NCI-H1417 treated with DMSO at 0.1 percent for 48 hours (cell line): ENCODE data around the gene CYP2D6.
"Not testable (repeated sequence)": the region's sequence is repeated elsewhere in the genome, so short reads cannot be mapped to it uniquely, and the experiment has no call there.

Experiments
- DNase-seq: peaks from one replicate; lab custom pipeline; 2025; lab: John Stamatoyannopoulos, UW

The CYP2D6 gene

DNA sequence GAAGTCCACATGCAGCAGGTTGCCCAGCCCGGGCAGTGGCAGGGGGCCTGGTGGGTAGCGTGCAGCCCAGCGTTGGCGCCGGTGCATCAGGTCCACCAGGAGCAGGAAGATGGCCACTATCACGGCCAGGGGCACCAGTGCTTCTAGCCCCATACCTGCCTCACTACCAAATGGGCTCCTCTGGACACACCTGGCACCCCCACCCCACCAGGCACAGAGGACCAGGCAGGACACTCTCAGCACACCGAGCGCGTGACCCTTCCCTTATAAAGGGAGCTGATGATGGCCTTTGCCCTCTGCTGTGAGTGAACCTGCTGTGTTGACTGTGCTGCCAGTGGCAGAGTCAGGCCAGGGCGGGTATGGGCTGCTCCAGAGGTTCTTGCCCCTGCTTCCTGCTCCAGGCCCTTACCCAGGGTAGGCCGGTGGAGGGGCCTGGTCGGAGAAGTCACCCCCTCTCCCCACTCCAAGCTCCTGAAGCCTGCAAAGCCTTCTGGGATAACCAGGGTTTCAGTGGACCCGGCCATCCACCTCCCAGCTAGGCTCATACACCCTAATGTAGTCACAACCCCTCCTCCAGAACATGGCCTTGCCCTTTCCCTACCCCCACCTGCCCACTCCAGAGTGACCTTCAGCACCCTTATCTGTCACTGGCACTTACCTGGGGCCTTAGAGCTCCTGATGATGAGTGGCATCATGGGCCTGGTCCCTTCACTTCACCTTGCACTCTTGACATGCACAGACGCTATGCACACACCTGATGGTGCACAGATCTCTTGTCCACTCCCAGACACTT is at the start of gene CYP2D6:
Gene CYP2D6, minus strand, starts transcription at position 172 of the 793 bp plus-strand sequence. Its CDS starts 19 bp downstream, at position 153.
- DNase-seq = not testable (repeated sequence)

DNA sequence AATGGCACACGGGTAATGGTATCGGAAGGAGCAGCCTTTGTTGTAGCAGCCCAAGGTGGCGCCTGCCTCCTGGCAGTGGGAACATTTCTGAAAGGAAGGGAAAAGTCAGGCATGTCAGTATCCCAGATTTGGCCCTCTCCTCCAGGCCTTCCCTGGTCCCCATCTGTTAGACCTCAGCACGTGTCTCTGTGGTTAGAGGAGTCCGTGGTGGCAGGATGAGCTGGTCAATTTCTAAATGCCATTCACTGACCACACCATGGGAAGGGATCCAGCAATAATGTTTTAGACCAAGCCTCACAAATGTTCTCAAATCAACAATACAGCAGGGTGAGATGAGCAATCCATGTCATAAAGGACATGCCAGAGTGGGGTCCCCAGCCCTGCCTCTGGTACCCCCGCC is 49.0 kb upstream of the CYP2D6 start:
- DNase-seq = no peak

DNA sequence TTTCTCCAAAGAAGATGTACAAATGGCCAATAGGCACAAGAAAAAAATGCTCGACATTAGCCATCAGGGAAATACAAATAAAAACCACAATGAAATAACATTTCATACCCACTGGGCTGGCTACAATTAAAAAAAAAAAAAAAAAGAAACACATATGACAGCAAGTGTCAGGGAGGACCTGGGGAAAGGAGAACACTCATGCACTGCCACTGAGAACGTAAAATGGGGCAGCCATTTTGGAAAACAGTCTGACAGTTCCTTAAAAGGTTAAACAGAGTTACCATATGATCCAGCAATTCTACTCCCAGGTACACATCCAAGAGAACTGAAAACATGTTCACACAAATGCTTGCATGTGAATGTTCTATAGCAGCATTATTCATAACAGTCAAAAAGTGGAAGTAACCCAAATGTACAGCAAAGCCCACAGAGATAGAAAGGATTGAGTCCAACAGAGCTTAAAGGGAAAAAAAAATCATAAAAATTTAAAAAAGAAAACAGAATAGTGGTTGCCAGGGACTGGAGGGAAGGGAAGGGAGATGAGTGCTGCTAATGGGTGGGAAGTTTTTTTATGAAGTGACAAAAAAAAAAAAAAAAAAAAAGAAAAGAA is 48.4 kb upstream of the CYP2D6 start:
- no peak for DNase-seq

DNA sequence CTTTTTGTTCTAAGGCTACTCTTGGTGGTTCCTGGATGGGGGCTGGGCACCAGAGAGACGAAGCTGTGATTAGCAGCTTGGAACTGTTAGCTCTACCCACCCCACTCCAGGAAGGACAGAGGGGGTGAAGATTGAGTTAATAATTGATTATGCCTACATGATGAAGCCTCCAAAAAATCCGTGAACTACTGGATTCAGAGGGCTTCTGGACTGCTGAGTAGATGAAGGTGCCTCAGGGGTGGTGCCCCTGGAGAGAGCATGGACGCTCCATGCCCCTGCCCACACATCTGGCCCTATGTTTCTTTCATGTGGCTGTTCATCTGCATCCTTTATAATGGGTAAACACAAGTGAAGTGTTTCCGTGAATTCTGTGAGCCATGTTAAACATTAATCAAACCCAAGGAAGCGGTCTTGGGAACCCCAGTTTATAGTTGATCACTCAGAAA is 47.3 kb upstream of the CYP2D6 start:
- DNase-seq = no peak

DNA sequence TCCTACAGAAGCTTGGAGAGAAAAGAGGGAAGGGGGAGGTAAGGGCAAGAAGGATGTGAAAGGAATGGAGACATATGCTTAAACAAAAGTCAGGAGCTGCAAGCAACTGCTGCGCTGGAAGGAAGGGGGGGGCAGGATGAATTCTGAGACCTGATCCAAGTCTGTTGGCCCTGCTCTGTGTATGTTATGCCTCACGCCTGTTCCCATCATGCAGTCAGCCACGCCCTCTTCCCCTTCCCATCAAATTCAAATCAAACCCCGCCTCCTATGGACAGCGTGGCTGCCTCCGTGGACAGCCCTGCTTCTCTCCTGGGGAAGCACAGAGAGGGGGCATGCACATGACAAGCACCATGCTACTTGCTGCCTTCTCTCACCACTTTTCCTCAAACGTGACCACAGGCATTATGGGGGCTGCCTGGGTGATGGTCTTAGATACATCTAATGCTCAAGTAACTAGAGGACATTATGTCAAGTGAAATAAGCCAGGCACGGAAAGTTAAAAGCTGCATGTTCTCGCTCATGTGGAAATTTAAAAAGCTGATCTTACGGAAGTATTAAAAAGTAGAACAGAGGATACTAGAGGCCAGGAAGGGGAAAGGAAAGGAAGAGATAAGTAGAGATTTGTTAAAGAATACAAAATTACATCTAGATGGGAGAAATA is 45.8 kb upstream of the CYP2D6 start:
- DNase-seq = no peak

DNA sequence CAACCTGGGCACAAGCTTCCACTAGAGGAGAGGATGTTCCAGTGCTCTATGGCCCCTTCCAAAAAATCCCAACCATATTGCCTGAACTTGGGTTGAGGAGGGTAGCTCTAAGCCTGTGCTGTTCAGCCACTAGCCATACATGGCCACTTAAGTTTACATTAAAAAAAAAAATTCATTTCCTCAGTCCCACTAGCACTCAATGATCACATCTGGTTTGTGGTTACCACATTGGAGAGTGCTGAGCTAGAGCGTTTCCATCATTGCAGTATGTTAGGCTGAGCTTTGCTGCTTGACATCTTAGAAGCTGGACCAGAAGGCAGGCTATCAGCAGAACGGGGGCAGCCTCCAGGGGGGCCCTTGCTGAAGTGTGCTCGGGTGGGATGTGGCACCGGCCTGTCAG is 43.5 kb upstream of the CYP2D6 start:
- DNase-seq = no peak

DNA sequence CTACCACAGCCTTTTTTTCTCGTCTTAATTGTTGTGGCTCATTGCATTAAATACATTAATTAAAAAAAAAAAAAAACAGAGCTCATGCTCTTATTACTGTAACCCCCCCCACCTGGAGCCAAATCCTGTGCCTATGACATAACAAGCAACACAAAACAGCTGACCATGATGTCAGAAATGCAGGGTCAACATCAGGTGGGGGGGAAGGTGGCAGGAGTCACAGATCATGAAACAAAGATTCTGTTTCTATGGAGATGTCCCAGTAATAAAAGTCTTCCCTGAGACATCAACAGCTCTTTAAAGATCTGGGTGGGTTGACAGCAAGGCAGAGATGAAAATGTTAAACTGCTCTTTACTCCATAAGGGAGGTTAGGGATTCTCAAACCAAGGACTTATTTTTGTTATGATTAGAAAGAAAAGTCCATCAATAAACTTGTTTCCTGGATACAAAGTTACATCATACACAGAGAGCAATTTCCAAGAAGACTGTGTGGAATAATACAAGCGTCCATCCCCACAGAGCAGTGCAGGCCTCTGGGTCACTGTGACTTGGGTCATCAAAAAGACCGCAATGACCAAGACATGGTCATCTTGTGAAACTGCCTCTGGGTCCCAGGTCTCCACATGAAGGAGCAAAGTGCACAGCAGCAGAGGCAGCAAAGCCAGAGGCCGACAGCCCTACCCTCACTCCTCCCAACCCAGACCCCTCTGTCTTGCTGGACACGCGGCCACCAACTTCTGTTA is 42.7 kb upstream of the CYP2D6 start:
- no peak for DNase-seq

DNA sequence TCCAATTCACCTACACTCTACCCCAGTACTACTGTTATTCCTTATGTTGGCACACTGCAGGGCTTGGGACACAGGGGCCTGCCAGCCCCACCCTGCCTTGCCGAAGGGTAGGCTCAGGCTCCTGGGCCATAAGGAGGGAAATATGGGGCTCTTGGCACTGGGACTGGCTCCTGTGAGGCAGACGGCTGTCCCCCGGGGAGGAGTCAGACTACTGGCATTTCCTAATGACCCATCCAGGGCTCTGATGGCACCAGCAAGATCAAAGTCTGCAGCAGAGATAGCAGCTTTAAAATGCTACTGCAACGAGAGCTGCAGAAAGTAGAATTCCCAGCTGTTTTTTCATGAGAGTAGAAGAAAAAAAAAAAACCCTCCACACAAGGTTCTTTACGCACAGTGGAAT is 42.2 kb upstream of the CYP2D6 start:
- DNase-seq = no peak

DNA sequence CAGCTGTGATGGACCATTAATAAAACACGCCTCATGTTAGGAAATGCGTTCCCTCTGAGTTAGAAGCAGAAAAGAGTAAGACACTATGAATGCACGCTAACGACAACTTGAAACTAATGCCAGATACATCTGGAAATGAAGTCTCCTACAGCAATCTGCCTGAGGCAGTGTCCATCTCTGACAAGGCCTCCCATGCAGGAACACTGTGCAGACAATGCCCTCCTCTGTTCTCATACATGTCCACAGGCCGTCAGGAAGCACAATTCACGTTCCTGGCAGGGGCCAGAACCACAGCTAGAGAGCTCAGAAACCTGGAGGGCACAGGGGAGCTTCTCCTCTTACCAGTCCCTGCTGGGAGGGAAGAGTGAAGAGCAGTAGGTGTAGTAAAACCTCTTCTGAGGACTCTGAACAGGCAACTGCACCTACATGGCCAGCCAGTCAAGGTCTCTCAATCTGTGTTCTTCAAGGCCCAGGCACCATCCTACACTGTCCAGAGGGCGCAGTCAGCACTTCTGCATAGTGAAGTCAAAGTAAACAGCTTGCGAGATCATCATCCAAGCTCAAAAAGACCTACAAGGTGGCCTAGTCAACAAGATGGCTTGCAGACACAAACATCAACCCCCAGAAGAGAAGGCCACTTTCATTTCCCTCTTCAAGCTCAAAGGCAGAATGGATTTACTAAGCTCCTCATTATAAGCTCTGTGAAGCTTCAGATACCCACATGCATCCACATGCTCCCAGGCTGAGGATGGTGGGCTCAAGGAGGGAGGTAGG is 41.5 kb upstream of the CYP2D6 start:
- no peak for DNase-seq

DNA sequence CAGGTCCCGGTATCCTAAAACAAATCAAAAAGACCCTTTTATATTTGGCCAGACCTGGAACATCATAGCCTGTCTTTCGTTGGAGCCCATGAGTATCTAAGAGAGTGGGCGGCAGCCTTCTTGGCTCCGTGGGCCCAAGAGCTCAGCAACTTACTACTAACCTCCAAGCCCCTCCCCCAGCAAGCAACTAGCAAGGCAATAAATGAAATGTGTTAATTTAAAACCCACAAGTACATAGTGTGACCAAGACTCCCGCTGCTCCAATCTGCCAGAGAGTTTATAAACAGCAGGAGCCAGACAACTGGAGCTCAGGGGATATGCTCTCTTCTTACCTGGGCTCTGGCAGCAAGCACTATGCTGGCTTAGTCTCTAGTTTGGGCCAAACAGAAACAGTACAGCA is 40.8 kb upstream of the CYP2D6 start:
- no peak for DNase-seq

DNA sequence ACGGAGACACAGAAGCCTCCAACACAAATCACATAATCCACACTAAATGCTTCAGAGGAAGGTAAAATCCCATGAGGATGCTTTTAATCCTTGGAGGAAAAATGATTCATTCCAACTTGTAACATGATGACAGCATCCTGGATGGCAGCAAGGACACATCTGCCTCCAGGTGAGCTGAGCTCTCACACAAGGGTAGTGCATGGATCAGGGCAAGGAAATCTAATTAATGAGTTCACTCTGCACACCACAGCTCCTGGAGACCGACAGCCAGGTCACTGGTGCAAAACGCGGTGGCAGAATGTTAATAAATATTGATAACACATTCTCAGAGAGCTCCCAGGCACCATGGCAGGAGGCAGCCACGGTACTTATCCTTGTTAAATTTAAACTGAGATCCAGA is 40.3 kb upstream of the CYP2D6 start:
- DNase-seq = no peak

DNA sequence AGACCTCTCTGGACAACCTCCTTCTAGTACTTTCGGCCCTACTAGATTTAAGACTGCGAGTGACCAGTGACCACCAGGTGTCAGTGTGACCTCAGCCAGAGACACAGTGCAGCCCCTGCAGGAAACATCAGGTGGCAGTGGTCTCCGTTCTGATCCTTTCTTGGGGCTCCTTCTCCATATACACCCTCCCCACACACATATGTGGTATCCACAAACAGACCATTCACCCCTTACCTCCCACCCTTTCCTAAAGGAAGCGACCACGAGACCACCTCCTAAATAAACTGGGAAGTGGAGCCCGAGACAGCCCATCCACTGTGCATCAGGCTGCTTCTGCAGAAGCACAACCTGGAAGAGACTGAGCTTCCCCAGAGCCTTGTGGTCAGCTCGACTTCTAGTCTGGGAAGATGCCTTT is 38.5 kb upstream of the CYP2D6 start:
- DNase-seq = peak; percentile 7

DNA sequence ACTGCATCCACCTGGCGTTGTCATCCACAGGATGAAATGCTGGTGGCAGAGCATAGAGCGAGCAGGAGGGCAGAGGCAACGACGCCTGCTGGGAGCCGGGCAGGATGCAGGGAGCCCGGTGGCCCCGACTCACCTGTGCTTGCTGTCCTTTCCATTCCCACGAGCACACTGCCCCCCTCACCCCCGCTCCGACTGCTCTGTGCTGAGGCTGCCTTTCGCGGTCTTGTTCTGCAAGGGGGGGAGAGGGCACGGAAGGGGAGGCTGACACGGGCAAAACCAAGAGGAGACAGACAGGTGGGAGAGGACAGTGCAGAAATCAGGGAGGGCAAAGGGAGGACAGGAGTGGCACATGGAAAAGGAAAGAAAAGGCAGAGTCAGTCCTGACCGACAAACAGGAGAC is 37.9 kb upstream of the CYP2D6 start:
- no peak for DNase-seq

DNA sequence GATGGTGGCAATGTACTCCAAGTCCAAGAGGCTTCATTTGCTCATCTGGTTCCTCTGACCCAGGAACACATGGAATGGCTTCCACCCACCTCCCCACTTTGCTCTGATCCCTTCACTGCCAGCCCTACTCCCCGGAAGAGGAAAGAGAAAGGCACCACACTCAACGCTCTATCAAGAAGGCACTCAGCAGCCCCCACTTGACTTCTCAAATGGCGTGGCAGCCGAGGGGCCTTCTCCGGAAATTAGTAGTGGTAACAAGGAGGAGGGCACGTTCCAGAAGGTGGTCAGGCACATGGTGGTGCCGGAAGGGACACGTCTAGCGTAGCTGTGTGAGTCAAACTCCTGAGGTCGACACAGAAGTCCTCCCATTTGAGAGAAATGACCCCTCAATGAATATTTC is 36.5 kb upstream of the CYP2D6 start:
- no peak for DNase-seq

DNA sequence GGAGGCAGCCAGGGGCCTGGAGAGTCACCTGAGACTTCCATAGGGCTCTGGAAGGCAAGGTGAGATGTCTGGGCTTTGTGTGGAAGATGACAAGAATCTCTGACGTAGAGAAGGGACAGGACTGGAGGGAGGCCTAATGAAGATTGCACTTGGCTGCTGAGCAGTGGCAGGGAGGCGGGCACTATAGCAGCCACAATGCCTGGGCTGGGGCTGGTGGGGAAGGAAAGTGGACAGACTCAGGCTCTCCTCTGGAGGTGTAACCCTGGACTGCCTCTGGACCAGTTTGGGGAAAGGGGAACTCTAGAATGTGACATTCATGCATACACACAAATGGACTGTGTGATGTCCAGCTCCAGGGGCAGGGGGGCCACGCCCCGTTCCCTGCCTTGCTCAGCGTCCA is 34.3 kb upstream of the CYP2D6 start:
- no peak for DNase-seq

DNA sequence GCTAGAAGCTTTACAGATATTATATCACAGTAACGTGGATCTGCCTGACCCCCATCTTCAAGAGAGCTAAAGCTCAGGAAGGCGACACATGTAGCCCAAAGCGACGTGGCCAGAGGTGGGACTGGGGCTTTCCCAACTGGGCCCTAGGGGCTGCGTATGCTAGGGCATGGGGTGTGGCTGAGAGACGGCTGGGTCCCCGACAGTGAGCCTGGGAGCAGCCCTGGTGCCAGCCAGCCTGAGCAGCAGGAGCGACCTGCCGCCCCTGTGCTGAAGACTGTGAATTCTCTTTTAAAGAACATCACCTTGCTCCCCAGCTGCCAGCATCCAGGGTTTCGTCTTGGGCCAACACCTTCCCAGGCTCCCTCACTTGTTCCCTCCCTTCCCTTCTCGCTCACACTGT is 32.9 kb upstream of the CYP2D6 start:
- DNase-seq = no peak

DNA sequence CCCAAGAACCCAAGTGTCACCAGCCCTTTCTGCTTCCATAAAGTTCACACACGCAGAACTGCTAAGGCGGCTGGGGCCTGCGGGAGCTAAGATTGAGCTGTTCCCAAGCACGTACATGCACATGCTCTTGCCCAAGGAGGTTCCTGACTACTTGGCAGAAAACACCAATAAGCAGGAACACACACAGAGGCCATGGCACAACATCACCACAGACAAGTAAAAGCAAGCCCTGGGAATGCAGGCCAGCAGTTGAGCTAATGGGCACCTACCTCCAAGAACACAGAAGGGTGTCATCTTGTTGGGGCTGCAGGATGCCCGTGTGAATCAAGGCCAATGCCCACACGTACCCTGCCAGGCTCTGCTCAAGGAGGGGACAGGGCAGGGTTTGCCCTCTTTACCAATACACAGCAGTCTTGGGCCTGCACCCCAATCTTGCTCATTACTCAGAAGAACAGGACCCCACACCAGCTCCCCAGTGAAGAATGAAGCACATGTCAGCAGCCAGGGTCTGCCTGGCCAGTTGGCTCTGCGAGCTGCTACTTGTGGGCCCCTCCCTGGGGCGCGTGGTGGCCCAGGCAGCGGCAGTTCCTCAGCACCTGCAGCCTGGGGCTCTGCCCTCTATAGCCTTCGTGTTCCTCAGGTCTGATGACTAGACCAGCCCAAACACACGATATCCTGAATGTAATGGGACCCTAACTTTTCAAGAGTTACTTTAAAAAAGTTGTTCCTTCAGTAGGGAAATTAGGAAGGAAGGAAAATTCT is 32.3 kb upstream of the CYP2D6 start:
- DNase-seq = no peak

DNA sequence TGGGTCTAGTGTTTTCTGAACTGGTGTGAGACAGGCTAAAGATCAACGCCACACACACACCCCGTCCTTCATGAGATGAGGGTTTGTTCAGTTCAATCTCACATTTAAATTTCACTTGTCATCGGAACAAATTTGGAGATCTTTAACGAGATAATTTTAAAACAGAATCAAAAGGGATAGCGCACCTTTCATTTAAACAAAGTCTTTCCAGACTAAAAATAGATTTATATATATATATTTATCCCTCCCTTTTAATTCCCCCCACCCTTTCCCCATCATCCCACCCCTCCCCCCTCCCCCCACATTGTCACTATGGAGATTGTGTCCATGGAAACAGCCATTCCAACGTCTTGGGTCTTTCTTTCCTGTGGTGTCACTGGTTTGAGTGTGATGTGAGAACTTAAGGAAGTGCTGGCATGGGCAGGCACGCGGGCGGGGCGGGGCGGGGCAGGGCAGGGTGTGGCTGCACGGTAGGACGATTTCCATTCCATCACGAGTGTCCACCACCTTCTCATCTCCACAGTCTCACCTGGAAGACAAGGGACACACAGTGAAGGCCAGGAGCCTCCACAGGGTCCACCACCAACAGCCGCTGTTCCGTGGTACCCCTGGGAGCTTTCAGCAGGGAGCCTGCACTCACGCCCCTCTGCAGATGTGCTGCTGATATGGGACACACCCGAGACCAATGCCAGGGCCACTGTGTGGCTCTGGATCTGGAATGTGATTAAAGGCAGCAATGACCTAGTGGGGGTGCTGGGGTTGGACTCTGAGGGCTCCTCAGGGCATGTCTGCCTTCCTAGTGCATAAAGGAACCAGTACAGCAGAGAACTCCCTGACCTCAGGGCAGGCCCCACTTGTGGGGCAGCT is 30.5 kb upstream of the CYP2D6 start:
- DNase-seq = no peak

DNA sequence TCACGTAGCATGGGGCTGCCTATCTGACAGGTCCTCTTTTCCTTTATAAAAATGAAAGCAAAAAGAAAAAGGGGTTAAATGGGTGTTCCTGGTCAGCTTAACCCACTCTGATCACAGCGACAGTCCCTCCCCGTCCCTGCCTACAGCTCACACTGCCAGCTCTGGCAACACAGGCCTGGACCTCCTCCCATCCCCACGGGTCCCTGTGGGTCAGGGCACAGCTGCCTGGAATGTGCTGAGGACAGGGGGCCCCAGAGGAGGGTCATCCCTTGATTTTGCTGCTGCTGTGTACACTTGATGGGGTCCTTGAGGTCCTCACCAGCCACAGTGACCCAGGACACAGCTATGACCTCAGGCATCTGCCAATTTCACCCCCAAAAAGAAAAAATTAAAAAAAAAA is 29.6 kb upstream of the CYP2D6 start:
- DNase-seq = no peak
